ENCODE results near the gene LSR. TPM values are rescaled to one million over a fixed set of nuclear protein-coding genes. Genes with fewer than 3 reads are reported as not detected.

The LSR gene
- total RNA-seq = 6.8 TPM
- long read RNA-seq, transcript LSR-202 (9 exons, 2,105 nt) = major isoform, 6 of 15 reads
- long read RNA-seq, transcript LSR-214 (10 exons, 2,274 nt) = minor isoform, 5 of 15 reads
- long read RNA-seq, partial matches to known transcripts = 1 of 15 reads
- long read RNA-seq, other reads (novel, unspliced or antisense) = 1 of 15 reads

GRCh38 chr19:35248310-35249145 lies at the start of gene LSR:
TSS of gene LSR (plus strand) at chr19:35249002. CDS start at chr19:35249023, 21 bp downstream.
- DNase-seq (ENCODE audit: missing footprints) (peak; percentile 67), ATAC-seq (peak; percentile 53)
- intact Hi-C loops (cut with DNase I) = no loop called here

DNA sequence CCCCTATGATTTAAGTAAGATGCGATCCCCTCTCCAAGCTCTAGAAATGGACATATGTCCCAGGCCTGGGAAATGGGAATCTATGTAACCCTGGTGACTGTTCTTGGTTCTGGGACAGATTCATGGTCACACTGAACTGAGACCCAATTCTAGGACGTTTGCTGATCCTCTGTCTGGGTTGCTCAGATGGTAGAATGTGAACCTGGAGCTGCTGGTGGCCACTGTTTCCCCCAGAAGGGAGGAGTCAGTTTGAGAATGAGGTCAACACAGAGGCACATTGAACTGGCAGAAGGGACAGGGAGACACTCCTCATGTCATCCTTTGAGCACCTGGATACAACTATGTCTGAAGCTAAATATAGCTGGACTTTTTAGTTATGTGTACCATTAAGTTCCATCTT lies 49.3 kb upstream of the LSR start:
- intact Hi-C loops (cut with DNase I) = no loop called here
- DNase-seq (ENCODE audit: missing footprints) = no peak
- no peak for ATAC-seq

- intact Hi-C loops (cut with DNase I) = no loop called here
- ATAC-seq (no peak), DNase-seq (ENCODE audit: missing footprints) (no peak)
Measured at GRCh38 chr19:35202722-35203688, 45.8 kb upstream of the LSR start.

- DNase-seq (ENCODE audit: missing footprints) (no peak), ATAC-seq (peak; percentile 48)
- intact Hi-C loops (cut with DNase I) = no loop called here
Measured at GRCh38 chr19:35204799-35205732, 43.7 kb upstream of the LSR start.

- intact Hi-C loops (cut with DNase I) = no loop called here
- DNase-seq (ENCODE audit: missing footprints) (no peak), ATAC-seq (no peak)
Measured at GRCh38 chr19:35205733-35206323, 43.0 kb upstream of the LSR start.

DNA sequence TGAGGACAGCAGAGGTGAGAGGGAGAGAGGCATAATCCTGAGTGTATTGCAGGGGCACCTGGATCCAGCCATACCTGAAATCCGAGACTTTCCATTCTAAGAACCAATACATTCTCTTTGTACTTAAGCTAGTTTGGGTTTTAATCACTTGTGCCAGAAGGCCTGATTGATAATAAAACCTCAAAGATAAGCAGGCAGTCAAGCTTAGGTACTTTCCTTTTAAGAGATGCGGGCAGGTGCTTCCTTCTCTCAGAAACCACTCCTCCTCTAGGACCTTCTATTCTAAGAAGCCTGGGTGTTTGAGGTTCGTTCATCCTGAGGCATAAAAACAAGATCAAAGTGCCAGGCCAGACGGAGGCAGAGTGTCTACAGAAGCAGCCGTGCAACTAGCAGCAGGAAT lies 42.4 kb upstream of the LSR start:
- ATAC-seq = no peak
- intact Hi-C loops (cut with DNase I) = no loop called here
- no peak for DNase-seq (ENCODE audit: missing footprints)

DNA sequence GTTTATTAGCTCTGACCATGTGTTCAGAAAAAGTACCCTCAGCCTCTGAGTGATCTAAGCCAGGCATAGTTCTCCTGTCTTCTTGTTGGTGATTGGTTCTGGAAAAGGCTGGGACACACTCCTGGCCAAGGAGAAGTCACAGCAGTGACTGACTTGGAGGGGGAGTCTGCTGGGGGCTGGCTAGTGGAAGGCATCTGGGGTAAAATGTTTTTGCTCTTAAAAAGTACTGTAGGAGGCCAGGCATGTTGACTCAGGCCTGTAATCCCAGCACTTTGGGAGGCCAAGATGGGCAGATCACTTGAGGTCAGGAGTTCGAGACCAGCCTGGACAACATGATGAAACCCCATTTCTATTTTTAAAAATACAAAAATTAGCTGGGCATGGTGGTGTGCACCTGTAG lies 41.9 kb upstream of the LSR start:
- no peak for ATAC-seq
- intact Hi-C loops (cut with DNase I) = no loop called here
- DNase-seq (ENCODE audit: missing footprints) = no peak

DNA sequence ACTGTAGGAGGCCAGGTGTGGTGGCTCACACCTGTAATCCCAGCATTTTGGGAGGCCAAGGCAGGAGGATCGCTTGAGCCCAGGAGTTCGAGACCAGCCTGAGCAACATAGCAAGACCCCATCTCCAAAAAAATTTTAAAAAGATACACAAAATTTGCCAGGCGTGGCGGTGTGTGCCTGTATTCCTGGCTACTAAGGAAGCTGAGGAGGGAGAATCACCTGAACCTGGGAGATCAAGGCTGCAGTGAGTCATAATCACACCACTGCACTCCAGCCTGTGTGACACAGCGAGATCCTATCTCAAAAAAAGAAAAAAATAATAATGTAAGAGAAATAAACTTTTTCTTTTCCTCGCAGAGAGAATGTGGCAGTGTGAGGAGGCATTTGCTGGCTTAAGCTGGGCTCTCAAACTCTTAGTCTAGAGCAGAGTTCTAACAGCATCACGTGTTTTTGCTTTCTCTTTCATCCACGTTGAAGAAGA lies 41.4 kb upstream of the LSR start:
- ATAC-seq (no peak), DNase-seq (ENCODE audit: missing footprints) (no peak)
- intact Hi-C loops (cut with DNase I) = no loop called here

DNA sequence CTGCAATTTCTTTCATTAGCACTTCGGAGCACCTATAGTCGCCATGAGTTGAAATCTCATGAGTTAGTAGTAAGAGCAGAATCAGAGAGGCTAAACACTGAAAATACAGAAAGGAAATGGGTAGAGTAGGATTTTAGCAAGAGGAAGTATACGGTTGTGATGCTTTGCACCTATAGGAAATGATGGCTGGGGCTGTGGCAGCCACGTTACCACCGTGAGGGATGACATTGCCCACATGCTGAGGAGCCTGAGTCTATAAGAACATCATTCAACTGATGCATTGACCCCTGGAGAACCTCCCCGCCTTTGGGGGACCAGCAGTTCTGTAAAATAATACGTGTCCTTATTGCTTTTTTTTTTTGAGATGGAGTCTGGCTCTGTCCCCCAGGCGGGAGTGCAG lies 40.7 kb upstream of the LSR start:
- no peak for ATAC-seq
- intact Hi-C loops (cut with DNase I) = no loop called here
- DNase-seq (ENCODE audit: missing footprints) = no peak

DNA sequence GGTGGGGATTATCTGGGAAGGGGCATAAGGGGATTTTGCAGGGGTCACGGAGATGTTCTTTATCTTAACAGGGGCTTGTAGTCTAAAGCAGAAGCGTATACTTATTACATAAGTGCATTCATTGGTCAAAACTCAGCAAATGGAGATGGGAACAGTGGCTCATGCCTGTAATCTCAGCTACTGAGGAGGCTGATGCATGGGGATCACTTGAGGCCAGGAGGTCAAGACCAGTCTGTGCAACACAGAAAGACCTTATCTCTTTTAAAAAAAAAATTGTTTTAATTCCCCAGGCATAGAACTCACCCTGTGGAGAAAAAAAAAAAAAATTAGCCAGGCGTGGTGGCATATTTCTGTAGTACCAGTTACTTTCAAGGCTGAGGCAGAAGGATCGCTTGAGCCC lies 39.2 kb upstream of the LSR start:
- intact Hi-C loops (cut with DNase I) = loop anchor here (5.0 kb wide), 1 partner anchor 58 kb away; the partner anchor contains the start of gene USF2
- no peak for DNase-seq (ENCODE audit: missing footprints)
- no peak for ATAC-seq

DNA sequence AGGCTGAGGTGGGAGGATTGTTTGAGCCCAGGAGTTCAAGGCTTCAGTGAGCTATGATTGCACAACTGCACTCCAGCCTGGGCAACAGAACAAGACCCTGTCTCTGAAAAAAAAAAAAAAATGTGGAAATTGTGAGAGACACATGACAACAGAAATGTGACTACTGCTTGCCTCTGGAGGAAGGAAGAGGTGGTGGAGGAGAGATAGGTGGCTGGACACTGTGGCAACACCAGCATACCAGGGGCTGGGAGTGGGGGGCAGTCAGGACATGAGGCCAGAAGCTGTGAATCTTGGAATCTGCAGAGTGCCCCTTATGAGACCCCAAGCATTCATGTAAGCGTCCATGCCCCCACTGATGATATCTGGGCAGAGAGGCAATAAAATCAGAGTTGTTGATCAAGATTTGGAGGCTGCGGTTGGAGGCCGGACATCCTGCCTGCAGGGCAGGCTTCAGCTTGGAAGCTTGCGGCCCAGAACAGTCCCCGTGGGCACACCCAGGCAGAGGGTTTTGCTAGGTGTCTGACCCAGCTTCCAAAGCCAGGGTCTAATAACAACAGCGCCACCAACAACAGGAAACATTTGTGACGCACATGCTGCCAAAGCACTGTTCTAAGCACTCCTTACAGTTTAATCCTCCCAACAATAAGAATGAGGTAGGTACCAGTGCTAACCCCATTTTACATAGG lies 37.1 kb upstream of the LSR start:
- ATAC-seq (peak; percentile 42), DNase-seq (ENCODE audit: missing footprints) (peak; percentile 76)
- intact Hi-C loops (cut with DNase I) = loop anchor here (5.0 kb wide), 1 partner anchor 56 kb away; the partner anchor contains the start of gene USF2

DNA sequence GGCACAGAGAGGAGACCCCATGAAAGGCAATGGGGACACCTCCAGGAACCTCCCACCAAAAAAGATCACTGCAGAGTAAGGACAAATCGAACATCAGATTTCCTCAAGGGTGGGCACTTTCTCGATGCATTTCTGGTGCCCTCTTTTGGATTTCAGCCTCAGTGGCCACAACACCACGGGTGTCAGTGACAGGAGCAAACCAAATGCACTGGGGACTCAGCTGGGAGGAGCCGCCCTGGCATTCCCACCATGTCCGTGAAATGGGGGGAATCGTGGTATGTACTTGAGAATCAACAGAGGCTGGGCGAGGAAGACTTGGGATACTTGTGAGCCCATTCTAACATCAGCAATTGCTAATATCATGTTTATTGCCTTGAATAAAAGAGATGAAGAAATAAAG lies 36.6 kb upstream of the LSR start:
- intact Hi-C loops (cut with DNase I) = loop anchor here (5.0 kb wide), 1 partner anchor 55 kb away; the partner anchor contains the start of gene USF2
- ATAC-seq = no peak

DNA sequence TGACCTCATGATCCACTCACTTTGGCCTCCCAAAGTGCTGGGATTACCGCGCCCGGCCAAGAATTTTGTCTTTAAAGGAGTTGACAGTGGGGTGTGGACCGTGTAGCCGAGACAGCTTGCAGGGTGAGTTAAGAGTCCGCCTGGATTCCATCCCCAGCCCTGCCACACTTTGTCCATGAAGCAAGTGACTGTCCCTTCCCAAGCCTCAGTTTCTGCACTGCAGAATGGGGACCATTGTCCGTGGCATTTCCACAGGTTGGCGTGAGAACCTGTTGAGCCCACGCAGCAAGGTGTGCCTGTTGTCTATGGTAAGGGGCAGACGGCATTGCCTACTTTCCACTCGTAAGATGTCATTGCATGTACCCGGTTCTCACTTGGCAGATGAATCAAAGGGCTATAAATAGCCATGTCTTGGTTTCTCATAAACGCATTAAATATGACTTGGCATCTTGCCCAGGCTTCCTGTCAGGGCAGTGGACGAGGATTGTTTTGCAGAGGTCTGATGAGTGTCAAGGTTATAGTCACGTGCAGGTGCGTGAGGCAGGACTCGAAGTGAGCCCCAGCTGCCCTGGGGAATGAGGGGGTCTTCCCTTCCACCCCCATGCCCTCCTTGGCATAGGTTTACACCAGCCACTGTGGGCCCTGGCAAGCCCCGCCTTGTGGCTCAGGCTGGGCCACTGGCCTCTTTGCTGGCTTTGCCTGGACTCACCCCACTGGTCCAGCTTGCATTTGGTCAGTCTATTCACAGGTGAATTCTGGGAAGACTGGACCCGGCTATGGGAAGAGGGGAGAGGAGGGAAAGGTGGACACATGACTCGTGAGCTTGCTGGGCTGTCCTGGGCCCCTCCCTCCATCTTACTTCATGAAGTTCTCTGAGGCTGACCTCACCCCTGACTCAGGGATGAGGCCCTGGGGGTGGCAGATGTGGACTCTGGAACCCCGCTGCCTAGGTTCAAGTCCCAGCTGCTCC lies 34.9 kb upstream of the LSR start:
- intact Hi-C loops (cut with DNase I) = loop anchor here (5.0 kb wide), 1 partner anchor 53 kb away; the partner anchor contains the start of gene USF2
- ATAC-seq (peak; percentile 74), DNase-seq (ENCODE audit: missing footprints) (no peak)

More for the DNA sequence above, 36.6 kb upstream of the LSR start:
- no peak for DNase-seq (ENCODE audit: missing footprints)

- intact Hi-C loops (cut with DNase I) = loop anchor here (5.0 kb wide), 1 partner anchor 52 kb away; the partner anchor contains the start of gene USF2
- no peak for ATAC-seq
- DNase-seq (ENCODE audit: missing footprints) = no peak
Measured at GRCh38 chr19:35214766-35215422, 33.9 kb upstream of the LSR start.
